Measurements from ENCODE around the gene NOX3. TPM values are rescaled to one million over a fixed set of nuclear protein-coding genes. Genes with fewer than 3 reads are reported as not detected.

Gene NOX3
- total RNA-seq, 1 donor from 2014 or later, result not detected

GRCh38 chr6:155384321-155384952 lies 71.2 kb downstream of the NOX3 start:
- H3K9me3 Mint-ChIP-seq (ENCODE audit: unreplicated experiment), result peaks cover 9% of the 10 kb centered on the region
- no peak for TF ChIP-seq CTCF (IDR thresholded peaks at IDR 0.05)
- no peak for DNase-seq (ENCODE audit: extremely low spot score, unreplicated experiment)
- no peaks in the 10 kb centered on the region for H3K27me3 Mint-ChIP-seq (ENCODE audit: unreplicated experiment)
- H3K36me3 Mint-ChIP-seq (ENCODE audit: unreplicated experiment), result no peaks in the 10 kb centered on the region
- H3K4me3 Mint-ChIP-seq (ENCODE audit: unreplicated experiment), result no peak overlapping the region
- no peak overlapping the region for H3K27ac Mint-ChIP-seq (ENCODE audit: unreplicated experiment)
- no peaks in the 10 kb centered on the region for H3K4me1 Mint-ChIP-seq (ENCODE audit: unreplicated experiment)

GRCh38 chr6:155383913-155384312 lies 71.7 kb downstream of the NOX3 start:
- Mint-ChIP-seq H3K27me3 (ENCODE audit: unreplicated experiment) (no peaks in the 10 kb centered on the region), H3K4me3 (ENCODE audit: unreplicated experiment) (no peak overlapping the region), H3K9me3 (ENCODE audit: unreplicated experiment) (peaks cover 3% of the 10 kb centered on the region), H3K4me1 (ENCODE audit: unreplicated experiment) (no peaks in the 10 kb centered on the region), H3K36me3 (ENCODE audit: unreplicated experiment) (no peaks in the 10 kb centered on the region), H3K27ac (ENCODE audit: unreplicated experiment) (no peak overlapping the region)
- DNase-seq (ENCODE audit: extremely low spot score, unreplicated experiment), result no peak
- TF ChIP-seq CTCF (IDR thresholded peaks at IDR 0.05), result no peak

GRCh38 chr6:155382338-155382685 lies 73.3 kb downstream of the NOX3 start:
- no peak for TF ChIP-seq CTCF (IDR thresholded peaks at IDR 0.05)
- Mint-ChIP-seq H3K36me3 (ENCODE audit: unreplicated experiment) (no peaks in the 10 kb centered on the region), H3K27ac (ENCODE audit: unreplicated experiment) (no peak overlapping the region), H3K4me1 (ENCODE audit: unreplicated experiment) (peaks cover 3% of the 10 kb centered on the region), H3K9me3 (ENCODE audit: unreplicated experiment) (no peaks in the 10 kb centered on the region), H3K4me3 (ENCODE audit: unreplicated experiment) (no peak overlapping the region), H3K27me3 (ENCODE audit: unreplicated experiment) (no peaks in the 10 kb centered on the region)
- DNase-seq (ENCODE audit: extremely low spot score, unreplicated experiment), result no peak

- Mint-ChIP-seq H3K27me3 (ENCODE audit: unreplicated experiment) (no peaks in the 10 kb centered on the region), H3K27ac (ENCODE audit: unreplicated experiment) (no peak overlapping the region), H3K9me3 (ENCODE audit: unreplicated experiment) (peaks cover under 1% of the 10 kb centered on the region), H3K4me3 (ENCODE audit: unreplicated experiment) (no peak overlapping the region), H3K36me3 (ENCODE audit: unreplicated experiment) (no peaks in the 10 kb centered on the region), H3K4me1 (ENCODE audit: unreplicated experiment) (peaks cover 3% of the 10 kb centered on the region)
- DNase-seq (ENCODE audit: extremely low spot score, unreplicated experiment), result no peak
- TF ChIP-seq CTCF (IDR thresholded peaks at IDR 0.05), result no peak
Measured at GRCh38 chr6:155381673-155382337, 73.8 kb downstream of the NOX3 start.

GRCh38 chr6:155380666-155381332 lies 74.8 kb downstream of the NOX3 start:
- Mint-ChIP-seq H3K27ac (ENCODE audit: unreplicated experiment) (no peak overlapping the region), H3K27me3 (ENCODE audit: unreplicated experiment) (no peaks in the 10 kb centered on the region), H3K4me1 (ENCODE audit: unreplicated experiment) (peaks cover 3% of the 10 kb centered on the region), H3K9me3 (ENCODE audit: unreplicated experiment) (peaks cover 9% of the 10 kb centered on the region), H3K36me3 (ENCODE audit: unreplicated experiment) (no peaks in the 10 kb centered on the region), H3K4me3 (ENCODE audit: unreplicated experiment) (no peak overlapping the region)
- no peak for TF ChIP-seq CTCF (IDR thresholded peaks at IDR 0.05)
- no peak for DNase-seq (ENCODE audit: extremely low spot score, unreplicated experiment)
